Stomach (tissue), 9 donors: ENCODE data around the gene CSAD. TPM values are rescaled to one million over a fixed set of nuclear protein-coding genes. Genes with fewer than 3 reads are reported as not detected.
"Not testable (repeated sequence)": the region's sequence is repeated elsewhere in the genome, so short reads cannot be mapped to it uniquely, and the experiment has no call there.

ENCODE experiments used
- DNase-seq, 2 donors: peaks; one replicate each; pipeline versions ENCODE4 v3.0.0 to v3.0.0-alpha.2; 2013 to 2019
- H3K27ac ChIP-seq, 5 donors: fragments of 200-600 bp in 4 of 5; sonication (generic) in 4 of 5; one replicate each; pipeline ENCODE4 v1.5.1; 2013 to 2019; ENCODE audit warnings: mild to moderate bottlenecking in 1 of 5, moderate library complexity in 1 of 5
- H3K27me3 ChIP-seq, 3 donors: fragments of 200-600 bp; sonication (generic); one replicate each; pipeline ENCODE4 v1.5.1; 2017 to 2019; ENCODE audit warnings: mixed run types in 1 of 3
- H3K36me3 ChIP-seq, 4 donors: fragments of 200-600 bp; sonication (generic); 1 replicate in 3 of 4; 2 replicates in 1 of 4; pipeline ENCODE4 v1.5.1; 2016 to 2019
- H3K4me1 ChIP-seq, 4 donors: fragments of 200-600 bp; sonication (generic); one replicate each; pipeline ENCODE4 v1.5.1; 2016 to 2019
- H3K4me3 ChIP-seq, 4 donors: fragments of 200-600 bp; sonication (generic) in 3 of 4; one replicate each; pipeline ENCODE4 v1.5.1; 2016 to 2019; ENCODE audit warnings: mild to moderate bottlenecking in 1 of 4
- H3K9me3 ChIP-seq, 4 donors: fragments of 200-600 bp; sonication (generic); one replicate each; pipeline ENCODE4 v1.5.1; 2016 to 2019
- EP300 ChIP-seq: sonication (generic); formaldehyde crosslinking; IDR thresholded peaks from one replicate; pipeline ENCODE4 v1.6.1; 2017; ENCODE audit warnings: antibody characterized with exemption
- POLR2A ChIP-seq, 4 donors: fragments of 450-650 bp; IDR thresholded peaks; one replicate each; pipeline ENCODE4 v1.6.1; 2016; ENCODE audit warnings: antibody characterized with exemption in 4 of 4, control low read depth in 2 of 4, mild to moderate bottlenecking in 1 of 4, moderate library complexity in 1 of 4
- POLR2AphosphoS5 ChIP-seq, 3 donors: sonication (generic); formaldehyde crosslinking; IDR thresholded peaks; one replicate each; pipeline ENCODE4 v1.6.1; 2016; ENCODE audit warnings: antibody characterized with exemption in 3 of 3
- WGBS, 5 donors: extraction: QIAGEN DNeasy Blood & Tissue Kit in 3 of 5; methylation state at CpG; one replicate each; pipeline versions ENCODE4 v1.1.5 to v1.1.7; 2013 to 2018; 5-methylcytosine and 5-hydroxymethylcytosine counted together
- intact Hi-C: fragments of 100-400 bp; cut with DNase I; formaldehyde crosslinking; loops from one replicate; pipeline ENCODE4 v1.15.1; 2023; ENCODE audit warnings: low total_unique reads
- polyA plus RNA-seq, 3 donors: library from polyadenylated mRNA; stranded (reverse); fragments of 200-250 nt; gene quantifications; one replicate each; pipeline ENCODE4 v1.2.3, GENCODE V29; 2013
- total RNA-seq, 5 donors: library from RNA; depleted of rRNA; stranded (reverse); fragments of >200 nt; gene quantifications; one replicate each; pipeline versions ENCODE4 v1.1.0 to v1.2.3, GENCODE V29; 2014 to 2016
- TF ChIP-seq, protein P1 (sequence below), 7 experiments: fragments of 450-650 bp in 4 of 7; fragments of 200-600 bp in 3 of 7; sonication (generic) in 3 of 7; IDR thresholded peaks; one replicate each; pipeline ENCODE4 v1.5.1; 2016 to 2019; ENCODE audit warnings: antibody characterized with exemption in 7 of 7, control low read depth in 2 of 7, mild to moderate bottlenecking in 1 of 7
- donor health status: healthy with polysubstance abuse.
- donor health status: Bipolar disorder and iron deficiency.
- donor health status: healthy.

Gene CSAD
- total and polyA plus RNA-seq, 8 donors: 4.6 to 334 (median 35.5) TPM

DNA sequence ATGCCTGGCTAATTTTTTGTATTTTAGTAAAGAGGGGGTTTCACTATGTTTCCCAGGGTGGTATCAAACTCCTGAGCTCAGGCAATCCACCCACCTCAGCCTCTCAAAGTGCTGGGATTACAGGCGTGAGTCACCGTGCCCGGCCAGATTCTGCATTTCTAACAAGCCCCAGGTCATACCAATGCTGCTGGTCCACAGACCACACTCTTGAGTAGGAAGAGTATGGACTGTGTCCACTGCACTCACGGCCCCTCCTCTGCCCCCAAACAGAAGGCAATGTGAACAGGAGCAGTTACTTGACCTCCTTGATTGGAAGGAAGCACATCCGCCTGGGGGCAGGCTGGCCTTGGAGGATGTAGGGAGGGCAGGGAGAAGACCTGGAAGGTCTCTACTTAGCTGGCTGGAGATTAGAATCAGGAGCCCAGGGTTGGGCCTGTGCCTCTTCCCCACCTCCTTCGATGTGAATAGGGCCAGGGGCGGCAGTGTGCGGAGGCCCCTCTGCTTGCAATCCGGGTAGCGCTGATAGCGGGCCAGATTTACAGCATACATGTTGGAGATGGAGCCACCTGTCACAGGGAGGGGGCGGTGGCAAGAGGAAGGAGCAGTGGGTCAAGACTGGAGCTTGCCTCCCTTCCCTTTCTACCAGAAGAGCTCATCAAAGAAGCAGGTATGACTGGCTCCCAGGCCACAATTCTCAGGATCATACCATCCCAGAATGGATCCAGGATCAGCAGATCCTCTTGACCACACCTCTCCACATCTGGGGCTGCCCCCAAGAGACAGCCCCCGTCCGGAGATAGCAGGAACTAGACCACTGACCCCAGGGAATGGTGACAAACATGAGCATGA, 9.6 kb downstream of the CSAD start:
- DNase-seq: peak in 1 of 2 donors; percentile 9
- Histone ChIP-seq H3K4me1 (peaks cover 0 to 15% (median 12%) of the 10 kb centered on the region in 4 donors), H3K27me3 (no peaks in the 10 kb centered on the region), H3K9me3 (no peaks in the 10 kb centered on the region), H3K4me3 (no peak overlapping the region), H3K36me3 (peaks cover 10 to 57% (median 44%) of the 10 kb centered on the region in 4 donors), H3K27ac (no peak overlapping the region)
- WGBS, 5 donors: 80 to 92% (median 83%) methylated on average over 14 of the region's 14 CpGs
- intact Hi-C loops: no loop called here
- TF ChIP-seq, protein P1, sequence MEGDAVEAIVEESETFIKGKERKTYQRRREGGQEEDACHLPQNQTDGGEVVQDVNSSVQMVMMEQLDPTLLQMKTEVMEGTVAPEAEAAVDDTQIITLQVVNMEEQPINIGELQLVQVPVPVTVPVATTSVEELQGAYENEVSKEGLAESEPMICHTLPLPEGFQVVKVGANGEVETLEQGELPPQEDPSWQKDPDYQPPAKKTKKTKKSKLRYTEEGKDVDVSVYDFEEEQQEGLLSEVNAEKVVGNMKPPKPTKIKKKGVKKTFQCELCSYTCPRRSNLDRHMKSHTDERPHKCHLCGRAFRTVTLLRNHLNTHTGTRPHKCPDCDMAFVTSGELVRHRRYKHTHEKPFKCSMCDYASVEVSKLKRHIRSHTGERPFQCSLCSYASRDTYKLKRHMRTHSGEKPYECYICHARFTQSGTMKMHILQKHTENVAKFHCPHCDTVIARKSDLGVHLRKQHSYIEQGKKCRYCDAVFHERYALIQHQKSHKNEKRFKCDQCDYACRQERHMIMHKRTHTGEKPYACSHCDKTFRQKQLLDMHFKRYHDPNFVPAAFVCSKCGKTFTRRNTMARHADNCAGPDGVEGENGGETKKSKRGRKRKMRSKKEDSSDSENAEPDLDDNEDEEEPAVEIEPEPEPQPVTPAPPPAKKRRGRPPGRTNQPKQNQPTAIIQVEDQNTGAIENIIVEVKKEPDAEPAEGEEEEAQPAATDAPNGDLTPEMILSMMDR (IDR thresholded peaks at IDR 0.05): no peak
- TF ChIP-seq POLR2A (IDR thresholded peaks at IDR 0.05) (no peak), POLR2AphosphoS5 (IDR thresholded peaks at IDR 0.05) (no peak), EP300 (no peak)

DNA sequence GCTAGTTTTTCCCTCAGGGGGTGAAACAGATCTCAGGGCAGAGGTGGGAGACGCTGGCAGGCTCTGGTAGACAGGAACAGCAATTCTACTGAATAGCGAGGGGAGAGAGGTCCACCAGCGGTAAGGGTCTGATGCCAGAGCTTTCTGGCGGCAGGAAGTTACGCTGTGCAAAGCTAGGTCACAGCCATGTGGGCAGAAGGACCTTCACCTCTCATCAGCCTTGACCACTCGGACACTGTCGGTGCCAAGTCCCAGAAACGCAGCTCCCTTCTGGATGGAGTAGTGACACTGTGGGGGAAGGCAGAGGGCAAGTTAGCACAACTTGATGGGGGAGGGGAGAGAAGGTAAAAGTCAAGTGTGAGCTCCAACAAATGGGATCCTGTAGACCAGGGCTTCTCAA, 10.5 kb downstream of the CSAD start:
- DNase-seq: peak in 1 of 2 donors; percentile 13
- Histone ChIP-seq H3K27me3 (no peaks in the 10 kb centered on the region), H3K4me1 (peaks cover 0 to 9% (median 6%) of the 10 kb centered on the region in 4 donors), H3K36me3 (peaks cover 10 to 64% (median 44%) of the 10 kb centered on the region in 4 donors), H3K9me3 (no peaks in the 10 kb centered on the region), H3K4me3 (no peak overlapping the region), H3K27ac (no peak overlapping the region)
- intact Hi-C loops: no loop called here
- WGBS, 5 donors: 90 to 95% (median 92%) methylated on average over 8 of the region's 8 CpGs
- TF ChIP-seq POLR2A (IDR thresholded peaks at IDR 0.05): no peak
- TF ChIP-seq EP300: no peak
- TF ChIP-seq, protein P1 (IDR thresholded peaks at IDR 0.05): no peak
- no peak for TF ChIP-seq POLR2AphosphoS5 (IDR thresholded peaks at IDR 0.05)

DNA sequence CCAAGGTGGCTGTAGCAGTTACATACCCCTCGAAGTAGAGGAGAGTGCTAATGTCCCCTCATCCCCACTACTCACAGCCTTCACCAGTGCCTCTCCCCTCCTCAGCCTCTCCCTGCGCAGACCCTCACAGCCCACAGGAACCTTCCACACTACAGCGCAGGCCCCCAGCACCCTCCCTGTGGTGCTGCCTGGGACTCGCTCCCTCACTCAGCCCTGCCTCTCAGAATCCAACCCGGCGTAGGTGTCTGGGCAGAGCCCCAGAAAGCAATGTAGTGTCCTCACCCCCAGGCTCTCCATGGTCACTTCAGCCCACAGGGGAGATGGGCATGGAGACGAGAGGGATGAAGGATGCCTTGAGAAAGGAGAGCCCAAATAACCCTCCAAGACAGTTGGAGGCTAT, 11.1 kb downstream of the CSAD start:
- 90 to 98% (median 95%) methylated on average over 7 of the region's 7 CpGs for WGBS, 5 donors

GRCh38 chr12:53166837-53167236, 13.9 kb downstream of the CSAD start:
- H3K27ac ChIP-seq: no peak overlapping the region
- no peak for TF ChIP-seq EP300
- no peak for TF ChIP-seq POLR2A (IDR thresholded peaks at IDR 0.05)
- TF ChIP-seq, protein P1 (IDR thresholded peaks at IDR 0.05): no peak
- TF ChIP-seq POLR2AphosphoS5 (IDR thresholded peaks at IDR 0.05): no peak
- H3K4me1 ChIP-seq: no peaks in the 10 kb centered on the region
- H3K36me3 ChIP-seq: peaks cover 10 to 53% (median 37%) of the 10 kb centered on the region in 4 donors
- intact Hi-C loops: no loop called here
- no peaks in the 10 kb centered on the region for H3K9me3 ChIP-seq
- no peak overlapping the region for H3K4me3 ChIP-seq
- no peak for DNase-seq
- H3K27me3 ChIP-seq: no peaks in the 10 kb centered on the region

More for the DNA sequence above, 11.1 kb downstream of the CSAD start:
- intact Hi-C loops: no loop called here
- TF ChIP-seq POLR2A (IDR thresholded peaks at IDR 0.05) (no peak), POLR2AphosphoS5 (IDR thresholded peaks at IDR 0.05) (no peak), EP300 (no peak)
- TF ChIP-seq, protein P1 (IDR thresholded peaks at IDR 0.05): no peak
- H3K4me3 ChIP-seq: no peak overlapping the region
- H3K36me3 ChIP-seq: peaks cover 10 to 64% (median 44%) of the 10 kb centered on the region in 4 donors
- no peaks in the 10 kb centered on the region for H3K9me3 ChIP-seq
- DNase-seq: peak in 1 of 2 donors; percentile 9
- peaks cover 0 to 3% (median under 1%) of the 10 kb centered on the region in 4 donors for H3K4me1 ChIP-seq
- no peak overlapping the region for H3K27ac ChIP-seq
- H3K27me3 ChIP-seq: no peaks in the 10 kb centered on the region

GRCh38 chr12:53163008-53163407, 17.7 kb downstream of the CSAD start:
- H3K9me3 ChIP-seq, intact Hi-C loops, H3K27me3 ChIP-seq, DNase-seq, H3K4me1 ChIP-seq, H3K27ac ChIP-seq, H3K4me3 ChIP-seq: not testable (repeated sequence)
- peaks cover 0 to 24% (median 12%) of the 10 kb centered on the region in 4 donors for H3K36me3 ChIP-seq
- whole genome bisulfite sequencing, 5 donors: 90 to 100% (median 94%) methylated on average over 2 of the region's 2 CpGs
